Kidney (tissue), 14 donors: ENCODE results near the gene MED13L. TPM values are rescaled to one million over a fixed set of nuclear protein-coding genes. Genes with fewer than 3 reads are reported as not detected.
A peak's percentile ranks its signal among the peaks of the same experiment; 100 is the strongest.

Experiments
- DNase-seq, 5 donors: peaks; one replicate each; pipeline ENCODE4 v3.0.0-alpha.2; 2013 to 2020
- FAIRE-seq: peaks from 2 replicates; lab custom pipeline; 2012; peaks lifted over from hg19 to GRCh38; lab: Jason Lieb, UNC
- H3K27ac ChIP-seq, 2 donors: one replicate each; pipeline ENCODE4 v1.7.0; 2013; ENCODE audit warnings: low read depth in 2 of 2, low read length in 2 of 2, inconsistent platforms in 1 of 2
- H3K27me3 ChIP-seq: one replicate; pipeline ENCODE4 v1.7.1; 2013; ENCODE audit warnings: low read length, inconsistent platforms; ENCODE audit not compliant: control insufficient read depth, insufficient read depth
- H3K36me3 ChIP-seq, 3 donors: one replicate each; pipeline versions ENCODE4 v1.7.0 to v1.7.1; 2013; ENCODE audit warnings: low read length in 3 of 3, control low read depth in 1 of 3, inconsistent platforms in 1 of 3; ENCODE audit not compliant: insufficient read depth in 3 of 3, control insufficient read depth in 2 of 3
- H3K4me1 ChIP-seq, 3 donors: one replicate each; pipeline versions ENCODE4 v1.7.0 to v1.7.1; 2013; ENCODE audit warnings: low read length in 3 of 3, inconsistent platforms in 1 of 3, low read depth in 1 of 3; ENCODE audit not compliant: control insufficient read depth in 2 of 3, insufficient read depth in 2 of 3
- H3K4me3 ChIP-seq, 3 donors: one replicate each; pipeline versions ENCODE4 v1.7.0 to v1.8.1; 2013; ENCODE audit warnings: low read length in 3 of 3, control low read depth in 1 of 3, inconsistent platforms in 1 of 3
- H3K9ac ChIP-seq, 3 donors: one replicate each; pipeline versions ENCODE4 v1.7.0 to v1.7.1; 2013; ENCODE audit warnings: low read length in 3 of 3, control low read depth in 1 of 3, inconsistent platforms in 1 of 3
- H3K9me3 ChIP-seq, 3 donors: one replicate each; pipeline versions ENCODE4 v1.7.0 to v1.7.1; 2013; ENCODE audit warnings: low read length in 3 of 3, control low read depth in 1 of 3, inconsistent platforms in 1 of 3; ENCODE audit not compliant: control insufficient read depth in 2 of 3, insufficient read depth in 1 of 3
- CTCF ChIP-seq: IDR thresholded peaks from 3 replicates; pipeline ENCODE4 v1.5.1; 2012; ENCODE audit warnings: mild to moderate bottlenecking, moderate library complexity, borderline replicate concordance; ENCODE audit not compliant: insufficient read depth; ENCODE audit errors: extremely low read depth
- intact Hi-C: fragments of 100-400 bp; cut with DNase I; formaldehyde crosslinking; loops from one replicate; pipeline ENCODE4 v1.11.1; 2022
- polyA plus RNA-seq: library from polyadenylated mRNA; stranded (reverse); fragments of 350-450 nt; fragmentation: Illumina TruSeq; extraction: RNeasy Lipid Tissue Mini Kit (QIAGEN cat#74804); gene quantifications from one replicate; pipeline ENCODE4 v1.2.3, GENCODE V29; 2014; ENCODE audit warnings: low read depth, low replicate concordance; ENCODE audit not compliant: insufficient read depth
- total RNA-seq: library from RNA; stranded (reverse); fragmentation: NEBNext Ultra II Directional; extraction: Animal tissue kit (Norgen Biotek cat#: 25700); gene quantifications from one replicate; pipeline ENCODE4 v1.2.1, GENCODE V29; 2021
- donor health status: control.
- donor health status: control.
- donor health status: control.
- donor health status: control.
- donor health status: control.
- donor health status: DM: yes; HTN: yes; CAD: no.
- donor health status: Normal renal cell carcinoma (clear cell type).

Gene MED13L
- total and polyA plus RNA-seq, 2 donors from 2014 or later, result 7.1 to 153 TPM

- H3K9me3 ChIP-seq, result no peaks in the 10 kb centered on the region
These were observed 180.6 kb downstream of the MED13L start for GRCh38 chr12:116096874-116097273.

GRCh38 chr12:116094475-116094874, 183.0 kb downstream of the MED13L start:
- FAIRE-seq, result no peak
- no peaks in the 10 kb centered on the region for H3K36me3 ChIP-seq

More at GRCh38 chr12:116096874-116097273, 180.6 kb downstream of the MED13L start:
- Histone ChIP-seq H3K4me3 (no peak overlapping the region), H3K9ac (no peak overlapping the region), H3K4me1 (peaks cover 0 to 3% (median 3%) of the 10 kb centered on the region in 3 donors), H3K27ac (no peak overlapping the region), H3K36me3 (no peaks in the 10 kb centered on the region), H3K27me3 (no peaks in the 10 kb centered on the region)
- no peak for TF ChIP-seq CTCF
- peak in 1 of 5 donors; percentile 58 for DNase-seq
- intact Hi-C loops, result no loop called here
- FAIRE-seq, result no peak

GRCh38 chr12:116093915-116094314, 183.6 kb downstream of the MED13L start:
- no peak for TF ChIP-seq CTCF
- no peaks in the 10 kb centered on the region for H3K9me3 ChIP-seq
- FAIRE-seq, result no peak
- H3K27ac ChIP-seq, result no peak overlapping the region
- intact Hi-C loops, result no loop called here
- H3K27me3 ChIP-seq, result no peaks in the 10 kb centered on the region
- no peak overlapping the region for H3K4me3 ChIP-seq
- DNase-seq, result no peak
- H3K9ac ChIP-seq, result no peak overlapping the region
- H3K36me3 ChIP-seq, result no peaks in the 10 kb centered on the region
- peaks cover 0 to 10% (median 0%) of the 10 kb centered on the region in 3 donors for H3K4me1 ChIP-seq

More at GRCh38 chr12:116094475-116094874, 183.0 kb downstream of the MED13L start:
- Histone ChIP-seq H3K9ac (no peak overlapping the region), H3K4me1 (peaks cover 0 to 10% (median under 1%) of the 10 kb centered on the region in 3 donors), H3K27me3 (no peaks in the 10 kb centered on the region), H3K9me3 (no peaks in the 10 kb centered on the region), H3K4me3 (no peak overlapping the region), H3K27ac (no peak overlapping the region)
- no peak for TF ChIP-seq CTCF
- intact Hi-C loops, result no loop called here
- DNase-seq, result no peak

- Histone ChIP-seq H3K9ac (no peak overlapping the region), H3K4me3 (no peak overlapping the region), H3K9me3 (no peaks in the 10 kb centered on the region), H3K27ac (no peak overlapping the region), H3K4me1 (peaks cover 0 to 10% (median 0%) of the 10 kb centered on the region in 3 donors), H3K27me3 (no peaks in the 10 kb centered on the region), H3K36me3 (no peaks in the 10 kb centered on the region)
- FAIRE-seq (no peak), DNase-seq (no peak)
- intact Hi-C loops, result no loop called here
- no peak for TF ChIP-seq CTCF
These were observed 184.7 kb downstream of the MED13L start for GRCh38 chr12:116092776-116093175.
